ENCODE data around the gene KCNG2. TPM values are rescaled to one million over a fixed set of nuclear protein-coding genes. Genes with fewer than 3 reads are reported as not detected.

The KCNG2 gene
- total and polyA plus RNA-seq, 2 of the 13 experiments (the other 11 are each of a cell fraction or from before 2014, with no cell fraction given): not detected

DNA sequence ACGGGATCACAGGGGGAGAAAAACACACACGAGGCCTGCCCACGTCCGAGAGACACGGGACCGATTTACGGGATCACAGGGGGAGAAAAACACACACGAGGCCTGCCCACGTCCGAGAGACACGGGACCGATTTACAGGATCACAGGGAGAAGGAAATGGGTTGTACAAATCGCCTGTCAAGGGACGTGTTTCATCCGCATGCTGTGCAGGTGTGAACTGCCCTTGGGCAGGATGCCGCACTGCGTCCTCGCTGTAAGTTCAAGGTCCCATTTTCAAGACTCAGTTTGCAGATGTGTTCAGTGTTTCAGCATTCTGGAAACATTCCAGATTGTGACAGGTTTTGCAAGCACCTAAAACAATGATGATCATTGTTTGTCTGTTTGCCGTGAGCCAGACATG lies 2.3 kb upstream of the KCNG2 start (continued):
- TF ChIP-seq, protein P1, sequence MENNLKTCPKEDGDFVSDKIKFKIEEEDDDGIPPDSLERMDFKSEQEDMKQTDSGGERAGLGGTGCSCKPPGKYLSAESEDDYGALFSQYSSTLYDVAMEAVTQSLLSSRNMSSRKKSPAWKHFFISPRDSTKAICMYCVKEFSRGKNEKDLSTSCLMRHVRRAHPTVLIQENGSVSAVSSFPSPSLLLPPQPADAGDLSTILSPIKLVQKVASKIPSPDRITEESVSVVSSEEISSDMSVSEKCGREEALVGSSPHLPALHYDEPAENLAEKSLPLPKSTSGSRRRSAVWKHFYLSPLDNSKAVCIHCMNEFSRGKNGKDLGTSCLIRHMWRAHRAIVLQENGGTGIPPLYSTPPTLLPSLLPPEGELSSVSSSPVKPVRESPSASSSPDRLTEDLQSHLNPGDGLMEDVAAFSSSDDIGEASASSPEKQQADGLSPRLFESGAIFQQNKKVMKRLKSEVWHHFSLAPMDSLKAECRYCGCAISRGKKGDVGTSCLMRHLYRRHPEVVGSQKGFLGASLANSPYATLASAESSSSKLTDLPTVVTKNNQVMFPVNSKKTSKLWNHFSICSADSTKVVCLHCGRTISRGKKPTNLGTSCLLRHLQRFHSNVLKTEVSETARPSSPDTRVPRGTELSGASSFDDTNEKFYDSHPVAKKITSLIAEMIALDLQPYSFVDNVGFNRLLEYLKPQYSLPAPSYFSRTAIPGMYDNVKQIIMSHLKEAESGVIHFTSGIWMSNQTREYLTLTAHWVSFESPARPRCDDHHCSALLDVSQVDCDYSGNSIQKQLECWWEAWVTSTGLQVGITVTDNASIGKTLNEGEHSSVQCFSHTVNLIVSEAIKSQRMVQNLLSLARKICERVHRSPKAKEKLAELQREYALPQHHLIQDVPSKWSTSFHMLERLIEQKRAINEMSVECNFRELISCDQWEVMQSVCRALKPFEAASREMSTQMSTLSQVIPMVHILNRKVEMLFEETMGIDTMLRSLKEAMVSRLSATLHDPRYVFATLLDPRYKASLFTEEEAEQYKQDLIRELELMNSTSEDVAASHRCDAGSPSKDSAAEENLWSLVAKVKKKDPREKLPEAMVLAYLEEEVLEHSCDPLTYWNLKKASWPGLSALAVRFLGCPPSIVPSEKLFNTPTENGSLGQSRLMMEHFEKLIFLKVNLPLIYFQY (CRISPR knock-in tag; IDR thresholded peaks at IDR 0.05; ENCODE audit: borderline replicate concordance): no peak
- TF ChIP-seq PAX8 (CRISPR knock-in tag; IDR thresholded peaks at IDR 0.05; ENCODE audit: borderline replicate concordance) (no peak), ERF (CRISPR knock-in tag; IDR thresholded peaks at IDR 0.05) (peak; percentile 70; the same call in 1 of the 2 replicates), CEBPG (CRISPR knock-in tag; IDR thresholded peaks at IDR 0.05) (peak; percentile 56), GATA4 (IDR thresholded peaks at IDR 0.05; ENCODE audit: borderline replicate concordance, low read depth) (no peak), FOXJ3 (CRISPR knock-in tag; IDR thresholded peaks at IDR 0.05; ENCODE audit: borderline replicate concordance) (no peak), XBP1 (CRISPR knock-in tag; IDR thresholded peaks at IDR 0.05) (no peak), GATAD1 (CRISPR knock-in tag; IDR thresholded peaks at IDR 0.05) (0 out of 2 replicates have a peak, but pooled peaks have one; percentile 33), KAT8 (CRISPR knock-in tag; IDR thresholded peaks at IDR 0.05) (0 out of 2 replicates have a peak, but pooled peaks have one; percentile 36), SNRNP70 (IDR thresholded peaks at IDR 0.05; ENCODE audit: low read depth, low read length) (no peak), SP5 (CRISPR knock-in tag; IDR thresholded peaks at IDR 0.05; ENCODE audit: borderline replicate concordance, low read depth) (no peak), HNRNPLL (IDR thresholded peaks at IDR 0.05; ENCODE audit: low read depth, low read length, poor library complexity, severe bottlenecking) (no peak), POLR2G (IDR thresholded peaks at IDR 0.05; ENCODE audit: low read depth, low read length) (no peak)
- TF ChIP-seq, protein P2, sequence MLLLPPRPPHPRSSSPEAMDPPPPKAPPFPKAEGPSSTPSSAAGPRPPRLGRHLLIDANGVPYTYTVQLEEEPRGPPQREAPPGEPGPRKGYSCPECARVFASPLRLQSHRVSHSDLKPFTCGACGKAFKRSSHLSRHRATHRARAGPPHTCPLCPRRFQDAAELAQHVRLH (CRISPR knock-in tag; IDR thresholded peaks at IDR 0.05; ENCODE audit: borderline replicate concordance, low read depth): no peak
- TF ChIP-seq, protein P3, sequence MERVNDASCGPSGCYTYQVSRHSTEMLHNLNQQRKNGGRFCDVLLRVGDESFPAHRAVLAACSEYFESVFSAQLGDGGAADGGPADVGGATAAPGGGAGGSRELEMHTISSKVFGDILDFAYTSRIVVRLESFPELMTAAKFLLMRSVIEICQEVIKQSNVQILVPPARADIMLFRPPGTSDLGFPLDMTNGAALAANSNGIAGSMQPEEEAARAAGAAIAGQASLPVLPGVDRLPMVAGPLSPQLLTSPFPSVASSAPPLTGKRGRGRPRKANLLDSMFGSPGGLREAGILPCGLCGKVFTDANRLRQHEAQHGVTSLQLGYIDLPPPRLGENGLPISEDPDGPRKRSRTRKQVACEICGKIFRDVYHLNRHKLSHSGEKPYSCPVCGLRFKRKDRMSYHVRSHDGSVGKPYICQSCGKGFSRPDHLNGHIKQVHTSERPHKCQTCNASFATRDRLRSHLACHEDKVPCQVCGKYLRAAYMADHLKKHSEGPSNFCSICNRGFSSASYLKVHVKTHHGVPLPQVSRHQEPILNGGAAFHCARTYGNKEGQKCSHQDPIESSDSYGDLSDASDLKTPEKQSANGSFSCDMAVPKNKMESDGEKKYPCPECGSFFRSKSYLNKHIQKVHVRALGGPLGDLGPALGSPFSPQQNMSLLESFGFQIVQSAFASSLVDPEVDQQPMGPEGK (CRISPR knock-in tag; IDR thresholded peaks at IDR 0.05): no peak
- TF ChIP-seq, protein P4, sequence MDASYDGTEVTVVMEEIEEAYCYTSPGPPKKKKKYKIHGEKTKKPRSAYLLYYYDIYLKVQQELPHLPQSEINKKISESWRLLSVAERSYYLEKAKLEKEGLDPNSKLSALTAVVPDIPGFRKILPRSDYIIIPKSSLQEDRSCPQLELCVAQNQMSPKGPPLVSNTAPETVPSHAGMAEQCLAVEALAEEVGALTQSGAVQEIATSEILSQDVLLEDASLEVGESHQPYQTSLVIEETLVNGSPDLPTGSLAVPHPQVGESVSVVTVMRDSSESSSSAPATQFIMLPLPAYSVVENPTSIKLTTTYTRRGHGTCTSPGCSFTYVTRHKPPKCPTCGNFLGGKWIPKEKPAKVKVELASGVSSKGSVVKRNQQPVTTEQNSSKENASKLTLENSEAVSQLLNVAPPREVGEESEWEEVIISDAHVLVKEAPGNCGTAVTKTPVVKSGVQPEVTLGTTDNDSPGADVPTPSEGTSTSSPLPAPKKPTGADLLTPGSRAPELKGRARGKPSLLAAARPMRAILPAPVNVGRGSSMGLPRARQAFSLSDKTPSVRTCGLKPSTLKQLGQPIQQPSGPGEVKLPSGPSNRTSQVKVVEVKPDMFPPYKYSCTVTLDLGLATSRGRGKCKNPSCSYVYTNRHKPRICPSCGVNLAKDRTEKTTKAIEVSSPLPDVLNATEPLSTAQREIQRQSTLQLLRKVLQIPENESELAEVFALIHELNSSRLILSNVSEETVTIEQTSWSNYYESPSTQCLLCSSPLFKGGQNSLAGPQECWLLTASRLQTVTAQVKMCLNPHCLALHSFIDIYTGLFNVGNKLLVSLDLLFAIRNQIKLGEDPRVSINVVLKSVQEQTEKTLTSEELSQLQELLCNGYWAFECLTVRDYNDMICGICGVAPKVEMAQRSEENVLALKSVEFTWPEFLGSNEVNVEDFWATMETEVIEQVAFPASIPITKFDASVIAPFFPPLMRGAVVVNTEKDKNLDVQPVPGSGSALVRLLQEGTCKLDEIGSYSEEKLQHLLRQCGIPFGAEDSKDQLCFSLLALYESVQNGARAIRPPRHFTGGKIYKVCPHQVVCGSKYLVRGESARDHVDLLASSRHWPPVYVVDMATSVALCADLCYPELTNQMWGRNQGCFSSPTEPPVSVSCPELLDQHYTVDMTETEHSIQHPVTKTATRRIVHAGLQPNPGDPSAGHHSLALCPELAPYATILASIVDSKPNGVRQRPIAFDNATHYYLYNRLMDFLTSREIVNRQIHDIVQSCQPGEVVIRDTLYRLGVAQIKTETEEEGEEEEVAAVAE (CRISPR knock-in tag; IDR thresholded peaks at IDR 0.05; ENCODE audit: borderline replicate concordance): 0 out of 2 replicates have a peak, but pooled peaks have one; percentile 34
- TF ChIP-seq, protein P5, sequence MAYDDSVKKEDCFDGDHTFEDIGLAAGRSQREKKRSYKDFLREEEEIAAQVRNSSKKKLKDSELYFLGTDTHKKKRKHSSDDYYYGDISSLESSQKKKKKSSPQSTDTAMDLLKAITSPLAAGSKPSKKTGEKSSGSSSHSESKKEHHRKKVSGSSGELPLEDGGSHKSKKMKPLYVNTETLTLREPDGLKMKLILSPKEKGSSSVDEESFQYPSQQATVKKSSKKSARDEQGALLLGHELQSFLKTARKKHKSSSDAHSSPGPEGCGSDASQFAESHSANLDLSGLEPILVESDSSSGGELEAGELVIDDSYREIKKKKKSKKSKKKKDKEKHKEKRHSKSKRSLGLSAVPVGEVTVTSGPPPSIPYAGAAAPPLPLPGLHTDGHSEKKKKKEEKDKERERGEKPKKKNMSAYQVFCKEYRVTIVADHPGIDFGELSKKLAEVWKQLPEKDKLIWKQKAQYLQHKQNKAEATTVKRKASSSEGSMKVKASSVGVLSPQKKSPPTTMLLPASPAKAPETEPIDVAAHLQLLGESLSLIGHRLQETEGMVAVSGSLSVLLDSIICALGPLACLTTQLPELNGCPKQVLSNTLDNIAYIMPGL (CRISPR knock-in tag; IDR thresholded peaks at IDR 0.05; ENCODE audit: borderline replicate concordance in 1 of 2, low read depth in 1 of 2): no peak

Measured in HepG2 (cell line).